Left colon (tissue), 2 donors: Measurements from ENCODE around the gene SLC8A3. TPM values are rescaled to one million over a fixed set of nuclear protein-coding genes. Genes with fewer than 3 reads are reported as not detected.

ENCODE experiments used
- ATAC-seq: fragments of 200-7000 bp; cut with Tn5 transposase; one replicate; pipeline ENCODE4 v1.9.1; 2020; ENCODE audit warnings: mild to moderate bottlenecking, moderate library complexity
- DNase-seq, 2 donors: peaks; one replicate each; pipeline ENCODE4 v3.0.0-alpha.2; 2020
- intact Hi-C, 2 donors: fragments of 100-400 bp; cut with DNase I in 1 of 2; cut with micrococcal nuclease in 1 of 2; formaldehyde crosslinking; loops; one replicate each; pipeline versions ENCODE4 v1.11.2 to v1.14.0; 2022; cut with DNase I, micrococcal nuclease
- total RNA-seq, 2 donors: library from RNA; stranded (reverse); fragmentation: NEBNext Ultra II Directional; extraction: Animal tissue kit (Norgen Biotek cat#: 25700); gene quantifications; one replicate each; pipeline ENCODE4 v1.2.1, GENCODE V29; 2021
- donor health status: DM: no; HTN: no; CAD: no.
- donor health status: DM: yes; HTN: yes; CAD: no.

SLC8A3 gene
- total RNA-seq, 2 donors from 2014 or later = 0.46 to 0.59 TPM

DNA sequence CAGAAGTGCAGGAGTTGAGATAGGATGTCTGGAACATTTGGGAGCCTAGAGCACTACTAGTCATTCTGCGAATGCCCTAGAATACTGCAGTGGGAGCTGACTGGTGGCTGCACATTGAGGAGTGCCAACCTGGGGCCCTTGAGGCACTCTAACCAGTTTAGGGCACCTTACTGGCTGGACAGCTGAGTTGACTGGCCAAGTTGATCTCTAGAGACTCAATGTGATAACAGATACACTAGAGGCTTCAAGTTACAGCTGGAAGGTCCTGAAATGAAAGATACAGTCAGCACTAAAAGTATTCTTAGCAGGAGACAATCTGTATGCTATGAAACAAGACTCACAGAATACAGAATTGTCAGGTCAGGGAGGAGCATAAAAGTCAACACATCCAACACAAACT, 8.0 kb downstream of the SLC8A3 start:
- intact Hi-C loops = no loop called here
- ATAC-seq = no peak
- DNase-seq = no peak

DNA sequence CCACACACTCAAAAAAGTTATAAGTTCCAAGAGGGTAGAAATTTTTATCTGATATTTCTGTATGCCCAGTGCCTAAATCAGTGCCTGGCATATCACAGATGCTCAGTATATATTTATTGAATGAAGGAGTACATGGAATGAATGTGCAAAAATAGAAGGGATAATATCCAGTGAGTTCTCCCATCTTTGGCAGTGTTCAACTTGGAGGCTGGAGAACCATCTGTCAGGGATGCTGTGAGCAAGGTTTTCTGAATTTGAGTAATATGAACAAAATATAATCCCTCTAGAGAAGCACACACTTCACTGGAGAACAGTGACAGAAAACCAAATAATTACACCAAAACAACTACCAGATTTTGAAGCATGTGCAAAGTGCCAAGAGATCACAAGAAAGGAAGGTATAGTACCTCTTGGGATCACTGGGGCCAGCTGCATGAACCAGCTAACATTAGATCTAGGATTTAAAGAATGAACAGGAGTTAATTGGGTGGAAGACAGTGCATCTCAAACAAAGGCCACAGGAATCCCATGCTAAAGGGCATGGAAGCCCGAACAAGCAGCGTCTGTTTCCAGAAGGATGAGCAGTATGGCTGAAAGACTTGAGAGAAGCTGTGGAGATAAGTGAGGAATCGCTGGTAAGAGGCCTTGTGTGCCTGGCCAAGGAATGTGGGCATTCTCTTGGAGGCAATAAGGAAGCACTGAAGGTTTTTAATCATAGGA, 11.5 kb downstream of the SLC8A3 start:
- intact Hi-C loops = no loop called here
- no peak for ATAC-seq
- DNase-seq = no peak

DNA sequence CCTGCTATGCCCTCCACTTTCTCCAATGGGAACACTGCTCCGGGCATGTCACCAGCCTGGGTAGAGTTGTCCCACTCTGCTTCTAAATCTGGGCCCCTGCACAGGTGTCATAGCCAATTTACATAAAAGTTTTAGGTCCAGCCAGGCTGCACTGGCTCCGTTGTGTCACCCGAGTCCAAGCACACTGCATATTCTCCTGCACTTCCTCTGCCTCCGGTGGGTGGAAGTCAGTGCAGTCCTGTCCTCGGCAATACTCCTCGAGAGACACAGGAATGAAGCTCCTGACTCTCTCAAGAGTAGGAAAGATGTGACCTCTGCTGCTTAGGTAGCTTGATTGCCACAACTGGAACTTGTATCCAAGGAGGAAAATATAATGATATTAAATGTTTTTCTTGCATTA, 15.2 kb downstream of the SLC8A3 start:
- ATAC-seq (no peak), DNase-seq (no peak)
- intact Hi-C loops = no loop called here

DNA sequence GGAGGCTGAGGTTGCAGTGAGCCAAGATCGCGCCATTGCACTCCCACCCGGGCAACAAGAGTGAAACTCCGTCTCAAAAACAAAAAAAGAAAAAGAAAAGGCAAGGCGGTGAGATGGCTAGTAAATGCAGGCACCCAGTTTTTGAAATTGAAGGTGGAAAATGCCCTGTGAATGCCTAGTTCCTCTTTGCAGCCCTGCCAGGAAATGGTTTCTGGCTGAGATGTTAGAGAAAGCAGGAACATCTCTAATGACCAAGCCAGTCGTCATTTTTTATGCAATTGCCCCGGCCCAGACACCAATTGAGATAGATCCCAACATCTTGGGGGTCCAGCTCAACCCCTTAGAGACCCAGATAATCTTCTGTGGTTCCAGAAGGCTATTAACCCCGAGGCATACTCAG, 17.0 kb downstream of the SLC8A3 start:
- intact Hi-C loops = no loop called here
- ATAC-seq = no peak
- no peak for DNase-seq

DNA sequence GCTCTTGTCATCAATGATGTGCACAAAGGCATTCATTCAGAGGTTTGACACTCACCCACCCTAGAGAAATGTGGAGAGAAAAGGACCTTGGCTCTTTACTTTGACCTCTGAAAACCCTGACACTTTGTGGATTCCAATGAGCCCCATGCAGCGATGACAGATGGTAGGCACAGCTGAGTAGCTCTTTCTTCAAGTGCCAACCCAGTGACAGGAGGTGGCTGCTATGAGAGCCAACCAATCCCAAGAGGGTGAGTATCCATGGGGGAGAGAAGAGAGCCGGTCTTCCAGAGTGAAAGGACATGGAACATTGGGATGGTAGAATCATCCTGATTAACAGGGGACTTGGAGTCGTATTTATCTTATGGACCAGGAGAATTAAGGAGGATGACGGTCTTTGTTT, 17.8 kb downstream of the SLC8A3 start:
- DNase-seq (no peak), ATAC-seq (no peak)
- intact Hi-C loops = no loop called here

DNA sequence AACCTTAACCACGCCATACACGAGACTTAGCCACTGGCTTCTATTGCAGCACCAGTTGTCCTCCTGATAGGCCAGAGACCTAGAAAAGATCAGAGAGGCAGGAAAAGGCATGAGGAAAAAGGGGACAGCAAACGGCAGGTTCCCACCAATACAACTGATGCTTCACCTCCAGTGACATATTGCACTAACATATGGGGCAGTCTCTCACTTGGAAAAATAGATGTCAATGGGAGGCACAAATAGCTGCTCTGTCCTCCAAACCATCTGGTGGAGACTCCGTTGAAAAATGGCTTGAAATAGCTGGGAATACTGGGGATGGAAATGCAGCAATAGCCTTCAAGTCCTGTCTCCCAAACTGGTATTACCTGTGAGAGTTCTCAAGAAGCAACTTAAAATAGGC, 20.3 kb downstream of the SLC8A3 start:
- DNase-seq (no peak), ATAC-seq (no peak)
- intact Hi-C loops = no loop called here

DNA sequence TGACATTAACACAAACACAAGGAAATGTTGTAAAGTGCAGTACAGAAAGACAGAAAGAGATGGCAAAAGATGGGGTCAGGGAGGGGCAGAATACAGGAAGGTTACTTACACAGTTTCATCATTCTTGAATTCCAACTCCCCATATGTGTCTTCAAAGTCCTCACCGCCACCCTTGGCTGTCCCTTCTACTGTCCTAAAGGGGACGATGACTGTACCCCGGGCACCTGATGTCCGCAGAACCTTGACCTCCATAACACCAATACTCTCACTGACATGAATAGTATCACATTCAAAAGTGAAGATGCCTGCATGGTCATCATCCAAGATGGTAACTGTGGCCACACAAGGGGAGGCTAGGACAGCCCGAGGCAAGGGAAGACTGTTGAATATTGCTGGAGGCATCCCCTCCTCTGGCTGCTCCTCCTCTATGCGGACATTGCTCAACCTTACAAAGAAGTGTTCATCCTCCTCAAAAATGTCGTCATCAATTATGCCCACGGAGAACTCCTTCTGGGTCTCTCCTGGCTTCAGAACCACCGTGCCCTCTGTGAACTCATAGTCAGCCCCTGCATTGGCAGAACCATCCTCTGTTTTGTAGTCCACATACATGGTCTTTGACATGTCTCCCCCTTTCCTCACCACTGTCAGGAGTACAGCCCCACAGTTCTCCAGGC, 22.1 kb downstream of the SLC8A3 start:
- ATAC-seq (no peak), DNase-seq (no peak)
- intact Hi-C loops = no loop called here

DNA sequence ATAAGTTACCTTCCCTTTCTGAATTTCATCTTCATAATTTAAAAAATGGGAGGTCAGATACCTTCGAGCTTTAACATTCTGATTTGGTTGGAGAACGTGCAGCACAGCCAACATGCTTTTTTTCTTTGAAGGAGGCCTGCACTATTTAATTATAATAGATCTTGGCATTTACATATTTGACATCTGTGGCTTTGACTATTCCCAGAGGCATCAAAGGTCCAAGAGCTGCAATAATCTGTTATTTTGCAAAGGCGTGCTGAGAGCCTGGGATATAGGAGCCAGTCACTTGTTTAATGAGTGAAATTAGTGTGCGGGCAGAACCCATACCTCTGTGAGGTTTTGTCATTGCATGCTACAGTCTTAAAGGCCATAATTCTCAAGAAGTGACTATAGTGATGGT, 26.4 kb downstream of the SLC8A3 start:
- ATAC-seq (no peak), DNase-seq (no peak)
- intact Hi-C loops = no loop called here

DNA sequence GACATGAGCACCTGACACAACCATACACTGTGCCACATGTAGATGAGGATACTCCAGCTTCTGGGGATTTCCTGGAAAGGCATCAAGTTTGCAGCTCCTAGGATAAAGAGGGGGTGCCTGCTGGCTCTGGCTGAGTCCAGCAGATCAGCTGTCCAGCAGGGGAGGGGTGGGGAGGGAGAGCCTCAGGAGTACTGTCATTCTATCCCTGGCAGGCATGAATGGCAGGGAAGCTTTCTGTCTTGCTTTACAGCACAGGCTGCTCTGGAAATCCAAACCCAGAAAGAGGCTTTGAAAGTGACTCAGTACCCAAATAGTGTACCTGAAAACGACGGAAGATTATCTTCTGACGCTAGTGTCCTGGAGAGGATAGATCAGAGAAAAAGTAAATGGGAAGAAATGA, 32.2 kb downstream of the SLC8A3 start:
- ATAC-seq (no peak), DNase-seq (no peak)
- intact Hi-C loops = no loop called here

DNA sequence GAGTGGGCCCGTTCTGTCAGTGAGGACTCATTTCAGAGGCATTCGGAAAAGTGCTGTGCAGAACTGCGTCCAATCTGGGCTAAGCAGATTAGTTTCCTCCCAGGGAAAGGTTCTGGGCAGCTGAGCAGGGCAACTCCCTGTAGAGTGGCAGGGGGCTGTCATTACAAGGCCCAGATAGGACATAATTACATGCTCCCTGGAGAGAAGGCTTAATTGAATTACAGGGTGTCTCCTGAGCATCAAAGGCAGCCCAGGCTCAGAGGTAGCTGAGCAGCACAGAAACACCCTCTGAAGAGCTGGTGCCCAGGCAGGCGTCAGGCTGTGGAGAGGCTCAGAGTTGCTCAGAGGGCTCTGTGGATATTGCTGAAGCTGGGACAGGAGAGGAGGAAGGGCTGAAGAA, 36.0 kb downstream of the SLC8A3 start:
- intact Hi-C loops = no loop called here
- DNase-seq (no peak), ATAC-seq (no peak)

DNA sequence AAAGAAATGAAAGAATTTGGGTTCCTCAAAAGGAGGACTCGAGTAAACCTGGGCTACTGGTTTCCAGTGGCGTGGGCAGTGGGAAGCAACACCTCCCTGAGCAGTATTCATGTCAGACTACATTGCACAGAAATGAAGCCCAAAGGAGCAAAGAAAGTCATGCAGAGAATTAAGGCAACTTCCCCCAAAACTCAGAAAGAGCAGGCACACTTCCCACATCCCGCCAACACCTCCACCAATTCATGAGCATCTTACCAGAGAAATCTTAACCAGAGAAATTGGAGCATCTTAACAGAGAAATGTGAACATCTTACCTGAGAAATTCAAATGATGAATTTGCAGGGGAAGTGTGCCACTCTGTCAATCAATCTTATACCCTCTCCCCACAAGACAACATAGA, 36.7 kb downstream of the SLC8A3 start:
- intact Hi-C loops = no loop called here
- DNase-seq (no peak), ATAC-seq (no peak)

DNA sequence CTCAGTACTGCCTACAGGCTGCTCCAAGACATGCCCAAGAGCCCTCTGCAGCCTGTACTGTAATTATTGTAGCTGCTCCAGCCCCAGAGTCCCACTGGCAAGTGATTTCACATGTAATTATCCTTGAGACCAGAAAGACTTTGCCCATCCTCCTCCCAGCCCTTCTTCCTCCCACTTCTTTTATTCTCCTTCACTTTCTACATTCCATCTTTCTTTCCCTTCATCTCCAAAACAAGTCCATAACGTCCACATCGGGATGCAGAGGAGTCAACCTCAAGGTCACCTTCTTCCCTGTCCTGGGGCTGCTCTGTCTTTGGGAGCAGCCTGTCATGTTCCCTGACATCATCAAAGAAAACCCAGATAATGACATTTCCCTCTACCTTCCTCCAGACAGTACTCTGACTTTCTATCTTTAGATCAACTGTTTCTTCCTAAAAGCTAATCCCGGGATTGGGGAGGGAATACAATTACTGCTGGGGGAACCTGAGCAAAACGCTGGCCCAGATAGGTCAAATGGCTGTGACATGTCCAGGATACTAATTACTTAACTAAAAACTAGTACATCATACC, 39.1 kb downstream of the SLC8A3 start:
- intact Hi-C loops = no loop called here
- DNase-seq (no peak), ATAC-seq (no peak)

DNA sequence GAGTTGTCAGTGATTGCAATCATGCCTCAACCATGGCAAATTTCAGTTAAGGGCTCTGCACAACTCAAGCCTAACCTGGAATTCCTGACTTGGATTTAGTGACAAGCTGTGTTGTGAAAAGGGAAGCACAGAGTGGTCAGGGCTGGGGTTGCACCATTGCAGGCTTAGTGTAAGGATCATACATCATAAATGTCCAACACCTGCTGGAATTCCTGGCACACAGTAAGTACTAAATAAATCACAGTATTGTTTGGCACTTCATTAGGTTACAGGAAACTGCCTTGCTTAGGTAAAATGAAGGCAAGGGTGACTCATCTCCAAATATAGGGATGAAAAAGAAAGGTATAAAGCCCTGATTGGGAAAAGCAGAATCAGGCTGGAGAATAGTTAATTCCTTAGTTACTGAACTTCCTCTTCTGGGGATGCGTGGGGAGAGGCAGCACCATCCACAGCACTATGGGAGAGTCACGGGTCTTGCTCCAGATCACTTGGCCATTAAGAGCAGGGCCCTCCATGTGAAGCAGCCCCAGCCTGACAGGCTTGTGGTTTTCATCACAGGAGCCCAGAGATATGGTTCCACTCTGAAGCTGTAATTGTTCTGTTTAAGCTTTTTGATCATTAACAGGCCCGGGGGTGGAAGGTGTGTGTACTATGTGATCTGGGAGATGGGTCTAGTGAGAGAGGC, 39.7 kb downstream of the SLC8A3 start:
- no peak for ATAC-seq
- no peak for DNase-seq
- intact Hi-C loops = no loop called here

DNA sequence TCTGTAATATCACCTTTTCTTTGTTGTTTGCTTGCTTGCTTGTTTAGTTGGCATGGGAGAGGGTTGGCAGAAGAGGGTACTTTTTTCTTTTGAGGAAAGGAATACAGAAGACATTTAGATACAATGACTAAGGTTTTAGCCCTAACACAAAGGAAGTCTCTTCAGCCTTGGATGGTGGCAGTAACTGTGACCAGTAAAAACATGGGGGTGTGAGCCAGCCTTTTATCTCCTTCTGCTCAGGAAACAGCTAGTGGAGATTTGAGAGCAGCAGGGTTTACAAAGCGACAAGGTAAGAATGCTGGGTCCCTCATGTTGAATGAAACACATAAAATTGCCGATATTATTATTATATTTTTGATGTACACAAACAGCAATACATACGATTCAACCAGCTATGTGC, 40.4 kb downstream of the SLC8A3 start:
- no peak for ATAC-seq
- DNase-seq = no peak
- intact Hi-C loops = no loop called here

DNA sequence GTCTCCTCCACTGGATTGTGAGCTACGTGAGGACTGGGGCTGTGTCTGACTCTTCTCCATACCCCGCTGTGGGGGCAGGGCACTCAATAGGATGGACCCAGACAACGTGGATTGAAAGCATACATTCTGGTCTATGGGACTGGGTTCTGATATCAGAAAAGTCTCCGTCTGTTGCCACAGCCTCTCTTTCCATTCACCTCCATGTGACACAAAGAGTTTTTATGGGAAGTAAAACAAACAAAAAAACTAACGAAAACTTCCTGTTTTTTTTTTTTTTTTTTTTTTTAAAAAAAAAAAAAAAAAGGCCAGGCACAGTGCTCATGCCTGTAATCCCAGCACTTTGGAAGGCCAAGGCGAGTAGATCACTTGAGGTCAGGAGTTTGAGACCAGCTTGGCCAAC, 44.7 kb downstream of the SLC8A3 start:
- no peak for ATAC-seq
- intact Hi-C loops = no loop called here
- no peak for DNase-seq

DNA sequence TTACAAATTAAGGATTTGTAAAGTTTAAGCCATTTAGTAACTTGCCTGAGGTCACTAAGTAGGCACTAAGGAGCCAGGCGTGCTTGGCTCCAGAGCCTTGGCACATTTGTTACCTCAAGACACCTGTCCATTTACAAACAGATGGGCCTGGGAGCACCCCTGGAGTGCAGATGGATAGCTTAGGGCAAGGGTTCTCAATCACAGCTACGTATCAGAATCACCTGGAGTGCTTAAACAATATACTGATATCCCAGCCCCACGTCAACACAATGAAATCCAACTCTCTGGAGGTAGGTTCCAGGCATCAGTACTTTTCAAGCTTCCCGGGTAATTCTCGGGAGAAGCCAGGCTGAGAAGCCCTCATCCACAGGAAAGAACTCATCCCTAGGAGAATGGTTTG, 45.4 kb downstream of the SLC8A3 start:
- intact Hi-C loops = no loop called here
- DNase-seq (no peak), ATAC-seq (no peak)

DNA sequence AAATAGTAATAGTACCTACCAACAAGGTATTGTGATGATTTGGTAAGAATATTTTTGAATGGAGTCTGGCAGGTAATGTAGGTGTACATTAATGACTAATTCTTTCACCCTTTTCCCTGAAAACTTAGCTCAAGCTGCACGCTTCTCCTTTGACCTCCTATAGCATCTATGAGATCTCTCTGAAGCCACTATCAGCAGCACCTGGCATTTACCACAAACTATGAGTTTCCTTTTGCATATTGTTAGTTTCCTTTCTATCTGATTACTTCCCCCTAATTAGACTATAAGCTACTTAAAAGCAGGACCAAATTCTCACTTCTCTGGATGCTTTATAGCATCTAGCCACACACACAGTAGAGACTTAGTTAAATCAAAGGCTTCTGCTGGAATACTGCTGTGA, 48.1 kb downstream of the SLC8A3 start:
- DNase-seq = no peak
- intact Hi-C loops = no loop called here
- ATAC-seq = no peak

DNA sequence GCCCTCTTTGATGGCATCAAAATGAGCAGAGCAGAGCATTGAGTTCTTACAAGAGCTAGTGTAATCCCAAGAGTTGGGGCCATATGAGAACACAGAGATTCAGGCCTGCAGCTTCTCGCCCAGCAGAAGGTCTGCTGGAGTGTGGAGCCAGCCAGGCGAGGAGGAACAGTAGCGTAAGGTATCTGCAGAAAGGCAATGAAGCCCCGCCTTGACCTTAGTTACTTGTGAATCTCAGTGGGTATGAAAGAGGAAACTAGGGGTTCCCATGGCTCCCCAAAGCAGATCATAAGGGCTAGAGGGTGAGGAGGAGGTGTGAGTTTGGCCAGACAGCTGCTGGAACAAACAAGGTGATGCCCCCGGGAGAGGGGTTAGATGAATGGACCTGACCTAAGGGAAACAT, 49.4 kb downstream of the SLC8A3 start:
- intact Hi-C loops = no loop called here
- ATAC-seq = no peak
- no peak for DNase-seq

DNA sequence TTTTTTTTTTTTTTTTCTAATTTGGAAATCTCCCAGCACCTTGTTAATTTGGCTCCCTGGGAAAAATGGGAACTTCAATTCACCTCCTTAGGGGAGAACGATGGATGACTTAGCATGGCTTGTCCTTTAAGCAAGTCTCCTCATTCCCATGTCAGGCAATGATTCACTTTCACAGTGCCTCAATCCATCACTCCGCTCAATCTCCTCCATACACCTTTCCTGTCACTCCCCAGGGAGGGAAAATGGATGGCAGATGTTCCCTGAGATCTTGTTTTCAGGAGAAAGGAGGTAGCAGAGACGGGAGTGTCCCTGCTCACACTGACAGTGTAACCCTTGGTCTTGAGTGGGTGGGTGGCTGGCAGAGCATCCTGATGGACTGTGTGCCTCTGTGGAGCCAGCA, 51.0 kb downstream of the SLC8A3 start:
- ATAC-seq (no peak), DNase-seq (no peak)
- intact Hi-C loops = no loop called here

DNA sequence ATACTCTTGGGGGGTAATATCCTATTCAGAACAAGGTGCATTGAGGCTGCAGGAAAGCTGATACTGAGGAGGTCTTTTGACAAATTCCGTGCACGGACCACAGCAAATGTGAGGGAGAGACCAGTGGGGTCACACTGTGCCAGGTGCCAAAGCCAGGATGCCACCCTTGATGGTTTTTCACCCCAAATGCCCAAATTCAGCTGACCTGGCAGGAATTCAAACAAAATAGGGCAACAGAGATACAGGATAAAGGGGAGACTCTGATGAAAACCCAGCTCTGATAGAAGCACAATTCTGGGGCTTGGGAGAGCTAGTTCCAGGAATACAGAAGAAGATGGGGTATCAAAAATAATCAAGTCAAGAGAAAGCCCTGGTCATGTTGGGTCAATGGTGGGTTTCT, 55.3 kb downstream of the SLC8A3 start:
- no peak for DNase-seq
- intact Hi-C loops = no loop called here
- ATAC-seq = no peak
